HG03025 (cell line): ENCODE results near the gene IGFALS.

Experiments
- ATAC-seq: cut with Tn5 transposase; IDR thresholded peaks from one replicate; pipeline ENCODE4 v1.9.1; 2021; ENCODE audit warnings: mild to moderate bottlenecking, moderate library complexity; ENCODE audit not compliant: unreplicated experiment, low FRiP score

The IGFALS gene

GRCh38 chr16:1768061-1768766 is 25.3 kb downstream of the IGFALS start:
- ATAC-seq, result no peak

- no peak for ATAC-seq
These were observed 26.1 kb downstream of the IGFALS start for GRCh38 chr16:1767116-1767994.

GRCh38 chr16:1766701-1767100 is 26.8 kb downstream of the IGFALS start:
- no peak for ATAC-seq

- no peak for ATAC-seq
These were observed 27.3 kb downstream of the IGFALS start for GRCh38 chr16:1766231-1766630.

GRCh38 chr16:1765826-1766225 is 27.7 kb downstream of the IGFALS start:
- ATAC-seq, result no peak

GRCh38 chr16:1764971-1765370 is 28.5 kb downstream of the IGFALS start:
- no peak for ATAC-seq

- ATAC-seq, result no peak
These were observed 29.7 kb downstream of the IGFALS start for GRCh38 chr16:1763521-1764511.

- ATAC-seq, result no peak
These were observed 30.5 kb downstream of the IGFALS start for GRCh38 chr16:1762879-1763520.

GRCh38 chr16:1762196-1762878 is 31.2 kb downstream of the IGFALS start:
- no peak for ATAC-seq

- no peak for ATAC-seq
These were observed 31.8 kb downstream of the IGFALS start for GRCh38 chr16:1761751-1762150.

- ATAC-seq, result no peak
These were observed 32.6 kb downstream of the IGFALS start for GRCh38 chr16:1760911-1761310.

- no peak for ATAC-seq
These were observed 34.0 kb downstream of the IGFALS start for GRCh38 chr16:1759511-1759910.

GRCh38 chr16:1758923-1759322 is 34.6 kb downstream of the IGFALS start:
- ATAC-seq, result no peak

GRCh38 chr16:1757714-1758461 is 35.6 kb downstream of the IGFALS start:
- no peak for ATAC-seq

- no peak for ATAC-seq
These were observed 39.3 kb downstream of the IGFALS start for GRCh38 chr16:1754204-1754603.

- ATAC-seq, result no peak
These were observed 40.7 kb downstream of the IGFALS start for GRCh38 chr16:1752853-1753252.

- no peak for ATAC-seq
These were observed 41.6 kb downstream of the IGFALS start for GRCh38 chr16:1751946-1752345.

- ATAC-seq, result no peak
These were observed 44.1 kb downstream of the IGFALS start for GRCh38 chr16:1749152-1750117.
